HepG2 (cell line): ENCODE measurements around the gene DCLRE1C. TPM values are rescaled to one million over a fixed set of nuclear protein-coding genes. Genes with fewer than 3 reads are reported as not detected.

Experiments used
- DZIP1 ChIP-seq: sonication (generic); formaldehyde crosslinking; IDR thresholded peaks from 2 replicates; pipeline ENCODE4 v1.5.0; 2020; ENCODE audit warnings: mild to moderate bottlenecking, missing genetic modification reagents
- ELK4 ChIP-seq: sonication (generic); formaldehyde crosslinking; IDR thresholded peaks from 2 replicates; pipeline ENCODE4 v1.9.0; 2021; ENCODE audit warnings: missing genetic modification reagents, borderline replicate concordance
- FOXO4 ChIP-seq: sonication (generic); formaldehyde crosslinking; conservative IDR thresholded peaks from 2 replicates; pipeline ENCODE4 v1.8.1; 2023; ENCODE audit warnings: missing genetic modification reagents
- GABPB1 ChIP-seq: IDR thresholded peaks from 2 replicates; pipeline ENCODE4 v1.6.1; 2016; ENCODE audit warnings: mild to moderate bottlenecking, missing genetic modification reagents, moderate library complexity, missing compliant biosample characterization
- GFI1 ChIP-seq: sonication (generic); formaldehyde crosslinking; IDR thresholded peaks from 2 replicates; pipeline ENCODE4 v1.5.0; 2020; ENCODE audit warnings: missing genetic modification reagents, mild to moderate bottlenecking, borderline replicate concordance
- GLI4 ChIP-seq: sonication (generic); formaldehyde crosslinking; IDR thresholded peaks from 2 replicates; pipeline ENCODE4 v1.5.1; 2020; ENCODE audit warnings: missing genetic modification reagents, mild to moderate bottlenecking, moderate library complexity, borderline replicate concordance
- NFATC3 ChIP-seq: sonication (generic); formaldehyde crosslinking; IDR thresholded peaks from 2 replicates; pipeline ENCODE4 v1.5.1; 2020; ENCODE audit warnings: mild to moderate bottlenecking, missing genetic modification reagents
- POLR2A ChIP-seq, 2 experiments: IDR thresholded peaks; 2 replicates each; pipeline ENCODE4 v1.6.1; 2011; ENCODE audit warnings: low read depth in 2 of 2, low read length in 2 of 2, mild to moderate bottlenecking in 1 of 2, moderate library complexity in 1 of 2; ENCODE audit not compliant: insufficient read depth in 1 of 2
- RXRB ChIP-seq: IDR thresholded peaks from 2 replicates; pipeline ENCODE4 v1.6.1; 2016; ENCODE audit warnings: borderline replicate concordance, missing genetic modification reagents, missing compliant biosample characterization
- SIN3A ChIP-seq: IDR thresholded peaks from 2 replicates; pipeline ENCODE4 v1.6.1; 2011; ENCODE audit warnings: low read depth, mild to moderate bottlenecking, control low read depth, low read length, borderline replicate concordance
- SNAPC4 ChIP-seq: sonication (generic); formaldehyde crosslinking; IDR thresholded peaks from 2 replicates; pipeline ENCODE4 v1.4.0; 2020; ENCODE audit warnings: mild to moderate bottlenecking, missing genetic modification reagents
- SOX13 ChIP-seq, 3 experiments: fragments of 450-650 bp in 1 of 3; sonication (generic) in 1 of 3; formaldehyde crosslinking in 1 of 3; IDR thresholded peaks in 2 of 3; conservative IDR thresholded peaks in 1 of 3; 2 replicates each; pipeline versions ENCODE4 v1.5.0 to v1.6.1; 2016 to 2020; ENCODE audit warnings: antibody characterized with exemption in 1 of 3, mild to moderate bottlenecking in 1 of 3, missing compliant biosample characterization in 1 of 3, missing genetic modification reagents in 1 of 3, moderate library complexity in 1 of 3
- STAT5B ChIP-seq: sonication (generic); formaldehyde crosslinking; IDR thresholded peaks from 2 replicates; pipeline ENCODE4 v1.4.0; 2020; ENCODE audit warnings: missing genetic modification reagents
- ZBTB43 ChIP-seq: sonication (generic); formaldehyde crosslinking; conservative IDR thresholded peaks from 2 replicates; pipeline ENCODE4 v1.4.0; 2020; ENCODE audit warnings: missing genetic modification reagents
- ZNF75D ChIP-seq: sonication (generic); formaldehyde crosslinking; IDR thresholded peaks from 2 replicates; pipeline ENCODE4 v1.8.1; 2023; ENCODE audit warnings: missing genetic modification reagents, mild to moderate bottlenecking, borderline replicate concordance
- polyA plus RNA-seq, 8 experiments: library from polyadenylated mRNA; depleted of rRNA in 3 of 8; stranded (reverse) in 7 of 8; unstranded in 1 of 8; fragments of >200 nt; fragmentation: Illumina TruSeq in 4 of 8; extraction: Trizol in 4 of 8; gene quantifications; 2 replicates each; pipeline versions ENCODE4 v1.2.1 to v1.2.3, GENCODE V29; 2011 to 2016; ENCODE audit warnings: low read depth in 4 of 8, missing spikeins in 1 of 8, mixed read lengths in 1 of 8; ENCODE audit not compliant: insufficient read depth in 1 of 8
- total RNA-seq, 5 experiments: library from RNA; depleted of rRNA; stranded (reverse); fragments of >200 nt; fragmentation: Illumina TruSeq; extraction: Trizol; gene quantifications; 2 replicates each; pipeline ENCODE4 v1.2.3, GENCODE V29; 2016; ENCODE audit warnings: low read depth in 1 of 5

DCLRE1C gene
- total and polyA plus RNA-seq, 2 of the 13 experiments (the other 11 are each of a cell fraction or from before 2014, with no cell fraction given) = 3.0 to 10.3 TPM

- TF ChIP-seq SOX13 (IDR thresholded peaks at IDR 0.05) (0 out of 2 replicates have a peak, but pooled peaks have one; percentile 25), SOX13 (CRISPR knock-in tag; conservative IDR thresholded peaks at IDR 0.05 in 1 of 2, IDR thresholded peaks at IDR 0.05 in 1 of 2) (peak in 1 of 2 experiments; percentile 35; a peak in 1 of 4 replicates), GLI4 (CRISPR knock-in tag) (peak; percentile 76; the same call in 1 of the 2 replicates), FOXO4 (0 out of 2 replicates have a peak, but pooled peaks have one; percentile 45), GFI1 (CRISPR knock-in tag) (peak; percentile 87), STAT5B (no peak), POLR2A (IDR thresholded peaks at IDR 0.05; ENCODE audit: insufficient read depth in 1 of 2, low read depth in 2 of 2, low read length in 2 of 2) (peak; percentile 78 to 84), DZIP1 (no peak), ZBTB43 (CRISPR knock-in tag) (0 out of 2 replicates have a peak, but pooled peaks have one; percentile 75), SIN3A (peak; percentile 72), ZNF75D (CRISPR knock-in tag) (no peak), NFATC3 (no peak; the same call in 1 of the 2 replicates), SNAPC4 (CRISPR knock-in tag) (no peak; the same call in 1 of the 2 replicates), GABPB1 (CRISPR knock-in tag) (peak; percentile 96), RXRB (CRISPR knock-in tag) (peak; percentile 59), ELK4 (CRISPR knock-in tag) (no peak; the same call in 1 of the 2 replicates)
Measured at GRCh38 chr10:14954001-14954770, at the start of gene DCLRE1C (continued).
